GM21576 (cell line): Measurements from ENCODE around the gene PNMA6A.
A peak's percentile ranks its signal among the peaks of the same experiment; 100 is the strongest.
"Not testable (repeated sequence)": the region's sequence is repeated elsewhere in the genome, so short reads cannot be mapped to it uniquely, and the experiment has no call there.

Experiments
- ATAC-seq: cut with Tn5 transposase; IDR thresholded peaks from one replicate; pipeline ENCODE4 v1.9.1; 2021; ENCODE audit warnings: mild to moderate bottlenecking, moderate library complexity; ENCODE audit not compliant: unreplicated experiment

Gene PNMA6A

GRCh38 chrX:153074935-153075334, 2.7 kb downstream of the PNMA6A start:
- no peak for ATAC-seq

DNA sequence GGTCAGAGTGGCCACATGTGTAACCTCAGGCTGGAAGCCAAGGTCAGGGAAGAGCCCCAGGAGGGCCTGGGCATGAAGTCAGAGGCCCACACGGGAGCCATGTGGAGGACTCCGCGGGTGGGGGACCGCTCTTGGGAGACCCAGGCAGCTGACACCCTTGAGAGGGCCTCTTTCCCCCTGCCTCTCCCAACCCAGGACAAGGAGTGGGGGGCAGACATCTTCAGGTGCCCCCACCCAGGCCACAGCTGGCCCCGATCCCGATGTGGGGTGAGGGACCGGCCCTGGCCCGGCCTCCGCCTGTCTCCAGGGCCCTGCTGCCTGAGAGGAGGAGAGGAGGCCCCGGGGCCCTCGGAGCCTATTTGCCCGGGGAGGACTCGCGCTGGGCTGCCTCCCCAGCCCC, 3.1 kb downstream of the PNMA6A start:
- no peak for ATAC-seq

GRCh38 chrX:153077437-153078135, 5.3 kb downstream of the PNMA6A start:
- ATAC-seq: not testable (repeated sequence)

- not testable (repeated sequence) for ATAC-seq
Measured at GRCh38 chrX:153083238-153083923, 11.1 kb downstream of the PNMA6A start.

DNA sequence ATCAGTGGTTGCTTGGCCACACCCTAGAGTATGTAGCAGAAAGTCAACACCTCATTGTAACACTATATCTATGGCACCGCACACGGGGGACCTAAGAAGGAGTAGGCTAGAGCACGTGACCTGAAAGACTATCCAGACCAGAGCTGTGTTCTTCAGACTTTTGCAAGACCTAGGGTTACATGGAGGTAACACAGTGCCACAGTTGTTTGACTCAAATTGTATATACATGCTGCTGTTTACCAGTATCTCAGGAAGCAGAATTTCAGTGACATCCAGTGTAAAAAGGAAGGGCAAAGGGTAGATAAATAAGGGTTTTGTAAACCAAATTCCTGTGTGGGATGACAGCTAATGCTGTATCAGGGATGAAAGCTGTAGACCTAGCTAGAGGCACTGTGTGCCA, 30.2 kb downstream of the PNMA6A start:
- ATAC-seq: no peak

DNA sequence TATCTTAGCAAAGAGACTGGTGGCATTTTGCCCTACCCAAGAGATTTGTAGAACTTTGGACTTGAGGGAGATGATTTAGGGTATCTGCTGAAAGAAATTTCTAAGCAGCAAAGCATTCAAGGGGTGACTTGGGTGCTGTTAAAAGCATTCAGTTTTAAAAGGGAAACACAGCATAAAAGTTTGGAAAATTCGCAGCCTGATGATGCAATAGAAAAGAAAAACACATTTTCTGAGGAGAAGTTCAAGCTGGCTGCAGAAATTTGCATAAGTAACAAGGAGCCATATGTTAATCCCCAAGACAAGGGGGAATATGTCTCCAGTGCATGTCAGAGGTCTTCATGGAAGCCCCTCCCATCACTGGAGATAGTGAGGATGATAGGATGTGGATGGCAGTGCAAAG, 32.7 kb downstream of the PNMA6A start:
- ATAC-seq: not testable (repeated sequence)

DNA sequence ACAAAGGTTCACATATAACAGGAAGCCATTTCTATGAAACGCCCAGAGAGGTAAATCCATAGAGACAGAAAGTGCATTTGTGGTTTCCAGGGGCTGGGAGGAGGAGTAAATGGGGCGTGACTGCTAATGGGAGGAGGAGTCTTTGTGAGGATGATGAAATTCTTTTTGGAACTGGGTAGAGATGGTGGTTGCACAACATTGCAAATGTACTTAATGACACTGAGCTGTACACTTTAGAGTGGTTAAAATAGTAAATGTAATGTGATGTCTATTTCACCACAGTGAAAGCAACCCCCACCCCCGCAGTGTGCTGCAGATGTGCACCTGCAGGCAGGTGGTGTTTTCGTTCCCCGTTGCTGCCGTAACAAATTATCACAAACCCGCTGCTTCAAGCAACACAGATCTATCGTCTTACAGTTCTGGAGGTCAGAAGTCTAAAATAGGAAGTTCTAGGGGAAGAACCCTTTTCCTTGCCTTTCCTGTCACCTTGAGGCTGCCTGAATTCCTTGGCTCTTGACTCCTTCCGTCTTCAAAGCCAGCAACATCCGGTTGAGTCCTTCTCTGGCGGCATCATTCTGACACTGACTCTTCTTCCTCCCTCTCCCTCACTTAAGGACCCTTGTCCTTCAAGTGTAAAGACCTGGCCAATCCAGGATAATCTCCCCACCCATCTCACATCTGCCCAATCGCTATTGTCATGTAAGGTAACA, 34.0 kb downstream of the PNMA6A start:
- peak; percentile 60 for ATAC-seq

DNA sequence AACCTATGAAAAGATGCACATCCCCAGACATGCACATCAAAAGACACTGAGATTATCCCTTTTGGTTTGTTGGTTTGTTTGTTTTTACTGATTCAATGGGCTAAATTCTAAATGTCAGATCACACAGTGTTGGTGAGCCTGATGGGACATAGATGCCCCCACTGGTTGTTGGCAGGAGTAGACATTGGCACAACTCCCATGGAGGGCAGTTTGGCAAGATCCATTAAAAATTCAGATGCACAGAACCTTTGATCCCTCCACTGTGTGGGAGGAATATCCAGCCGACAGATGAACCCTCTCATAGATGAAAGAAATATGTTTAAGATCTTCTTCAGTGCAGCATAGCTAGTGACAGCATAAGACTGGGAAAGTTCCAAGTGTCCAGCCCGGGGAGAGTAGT, 38.5 kb downstream of the PNMA6A start:
- not testable (repeated sequence) for ATAC-seq

GRCh38 chrX:153113851-153114250, 41.6 kb downstream of the PNMA6A start:
- not testable (repeated sequence) for ATAC-seq

DNA sequence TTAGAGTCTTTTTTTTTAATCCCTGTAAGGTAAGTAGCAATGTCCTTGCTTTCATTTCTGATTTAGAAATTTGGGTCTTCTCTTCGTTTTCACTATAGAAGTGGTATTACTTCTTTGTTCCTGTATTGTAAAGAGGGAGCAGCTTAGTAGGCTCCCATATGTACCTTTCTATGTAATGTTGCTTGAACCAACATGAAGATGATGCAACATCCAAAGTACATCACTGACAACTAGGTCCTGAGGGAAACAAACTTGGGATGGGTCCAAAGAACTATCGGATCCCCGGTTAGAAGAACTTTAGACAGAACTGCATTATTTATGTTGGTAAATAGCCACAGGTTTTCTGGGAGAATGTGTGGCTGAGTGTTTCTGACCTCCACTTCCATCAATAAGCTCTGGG, 45.5 kb downstream of the PNMA6A start:
- not testable (repeated sequence) for ATAC-seq

GRCh38 chrX:153120230-153120629, 48.0 kb downstream of the PNMA6A start:
- not testable (repeated sequence) for ATAC-seq

DNA sequence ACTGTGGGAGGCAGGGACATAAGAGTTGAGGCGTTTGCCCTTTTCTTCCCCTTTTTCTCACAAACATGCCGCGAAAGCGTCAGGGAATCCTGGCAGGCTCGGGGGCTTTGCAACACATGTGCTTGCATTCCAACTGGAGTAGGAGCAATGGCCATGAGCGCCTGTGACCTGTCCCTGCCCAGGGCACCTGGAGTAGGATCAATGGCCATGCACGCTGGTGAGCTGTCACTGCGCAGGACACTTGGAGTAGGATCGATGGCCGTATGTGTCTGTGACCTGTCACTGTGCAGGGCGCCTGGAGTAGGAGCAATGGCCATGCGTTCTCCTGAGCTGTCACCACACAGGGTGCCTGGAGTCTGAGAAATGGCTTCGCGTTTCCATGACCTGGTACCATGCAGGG, 51.2 kb downstream of the PNMA6A start:
- not testable (repeated sequence) for ATAC-seq
